HCT116 (cell line): ENCODE data around the gene LMNA. TPM values are rescaled to one million over a fixed set of nuclear protein-coding genes. Genes with fewer than 3 reads are reported as not detected.

ENCODE experiments used
- ATAC-seq: fragments of 200-7000 bp; cut with Tn5 transposase; 2 replicates; pipeline ENCODE4 v1.9.1; 2020; ENCODE audit warnings: mild to moderate bottlenecking, moderate library complexity
- BruUV-seq: library from RNA; stranded (reverse); fragments of 400-500 nt; replicated peaks from 2 replicates; lab custom pipeline; 2021; lab: Mats Ljungman, UMichigan
- CTCF ChIA-PET: fragments of 300-600 bp; sonication (Branson Sonifier 250); formaldehyde crosslinking; loops from one replicate; lab custom pipeline; 2021; ENCODE audit warnings: antibody characterized with exemption; lab: Charles Lee
- POLR2A ChIA-PET: fragments of 300-600, 350-600 bp; sonication (Branson Sonifier 250); formaldehyde crosslinking; loops from one replicate; lab custom pipeline; 2021; ENCODE audit warnings: antibody characterized with exemption; lab: Charles Lee
- RAD21 ChIA-PET, 2 experiments: fragments of 300-600 bp; sonication (Branson Sonifier 250); formaldehyde crosslinking; loops; one replicate each; lab custom pipeline; 2023; ENCODE audit warnings: low total read pairs in 2 of 2; ENCODE audit not compliant: uncharacterized antibody in 2 of 2, unreplicated experiment in 2 of 2, low non-redundant PET in 1 of 2; lab: Charles Lee
- DNase-seq: peaks from one replicate; pipeline ENCODE4 v3.0.0-alpha.2; 2010; ENCODE audit warnings: low read depth, low spot score
- H2AFZ ChIP-seq: fragments of 200-600 bp; shearing (Covaris generic), sonication (generic); 2 replicates; pipeline ENCODE4 v1.6.1; 2017; ENCODE audit warnings: low read depth, mixed run types, mixed read lengths, antibody characterized with exemption, low read length; ENCODE audit not compliant: poor library complexity, severe bottlenecking
- H3K27ac ChIP-seq: 2 replicates; pipeline ENCODE4 v1.5.1; 2012; ENCODE audit warnings: low read depth, low read length
- H3K27me3 ChIP-seq: fragments of 200-600 bp; sonication (generic); 2 replicates; pipeline ENCODE4 v1.6.1; 2016; ENCODE audit warnings: mixed run types, low read length, mixed read lengths; ENCODE audit not compliant: insufficient read depth
- H3K36me3 ChIP-seq, 2 experiments: fragments of 200-500 bp in 1 of 2; fragments of 200-600 bp in 1 of 2; sonication (Bioruptor generic) in 1 of 2; sonication (generic) in 1 of 2; 2 replicates each; pipeline versions ENCODE4 v1.5.1 to v1.6.1; 2014 to 2016; ENCODE audit warnings: low read length in 2 of 2, inconsistent platforms in 1 of 2, mixed read lengths in 1 of 2, mixed run types in 1 of 2; ENCODE audit not compliant: insufficient read depth in 2 of 2, control insufficient read depth in 1 of 2
- H3K4me1 ChIP-seq, 2 experiments: fragments of 200-600 bp in 1 of 2; sonication (generic) in 1 of 2; 2 replicates each; pipeline versions ENCODE4 v1.5.1 to v1.6.1; 2012 to 2017; ENCODE audit warnings: low read length in 2 of 2, inconsistent platforms in 1 of 2, mild to moderate bottlenecking in 1 of 2, mixed read lengths in 1 of 2, mixed run types in 1 of 2, moderate library complexity in 1 of 2; ENCODE audit not compliant: insufficient read depth in 2 of 2, control insufficient read depth in 1 of 2
- H3K4me2 ChIP-seq: fragments of 200-600 bp; sonication (generic); 2 replicates; pipeline ENCODE4 v1.6.1; 2017; ENCODE audit warnings: mixed run types, low read length, mixed read lengths
- H3K4me3 ChIP-seq, 2 experiments: fragments of 200-600 bp in 1 of 2; sonication (generic) in 1 of 2; replicated peaks in 1 of 2; 2 replicates each; pipeline ENCODE4 v1.5.1; 2011 to 2016; ENCODE audit warnings: low read length in 2 of 2, control low read depth in 1 of 2, low read depth in 1 of 2, mild to moderate bottlenecking in 1 of 2, mixed read lengths in 1 of 2, mixed run types in 1 of 2
- H3K79me2 ChIP-seq: fragments of 200-600 bp; sonication (generic); 2 replicates; pipeline ENCODE4 v1.6.1; 2017; ENCODE audit warnings: mild to moderate bottlenecking, mixed run types, low read length, moderate library complexity, mixed read lengths; ENCODE audit not compliant: insufficient read depth
- H3K9ac ChIP-seq: fragments of 200-600 bp; sonication (generic); 2 replicates; pipeline ENCODE4 v1.6.1; 2016; ENCODE audit warnings: low read length, mixed read lengths
- H3K9me2 ChIP-seq: fragments of 200-600 bp; sonication (generic), shearing (Covaris generic); 2 replicates; pipeline ENCODE4 v1.6.1; 2017; ENCODE audit warnings: mixed run types, mild to moderate bottlenecking, moderate library complexity; ENCODE audit not compliant: insufficient read depth
- H3K9me3 ChIP-seq, 2 experiments: fragments of 200-500 bp in 1 of 2; fragments of 200-600 bp in 1 of 2; sonication (Bioruptor generic) in 1 of 2; sonication (generic) in 1 of 2; 2 replicates each; pipeline ENCODE4 v1.6.1; 2014 to 2017; ENCODE audit warnings: low read length in 2 of 2, mixed read lengths in 2 of 2, inconsistent platforms in 1 of 2, low read depth in 1 of 2, mild to moderate bottlenecking in 1 of 2, mixed run types in 1 of 2, moderate library complexity in 1 of 2; ENCODE audit not compliant: control insufficient read depth in 1 of 2, insufficient read depth in 1 of 2
- H4K20me1 ChIP-seq: fragments of 200-600 bp; sonication (generic), shearing (Covaris generic); 2 replicates; pipeline ENCODE4 v1.6.1; 2017; ENCODE audit warnings: mixed run types, mild to moderate bottlenecking, moderate library complexity; ENCODE audit not compliant: insufficient read depth
- CBX3 ChIP-seq: IDR thresholded peaks from 2 replicates; pipeline ENCODE4 v1.6.1; 2012; ENCODE audit warnings: low read depth
- CEBPB ChIP-seq: IDR thresholded peaks from 2 replicates; pipeline ENCODE4 v1.6.1; 2012; ENCODE audit warnings: low read depth
- ELF1 ChIP-seq: IDR thresholded peaks from 2 replicates; pipeline ENCODE4 v1.6.1; 2012; ENCODE audit warnings: low read depth, borderline replicate concordance
- EZH2 ChIP-seq: fragments of 200-600 bp; sonication (generic); IDR thresholded peaks from 2 replicates; pipeline ENCODE4 v1.6.1; 2017; ENCODE audit warnings: antibody characterized with exemption, mixed run types
- MAX ChIP-seq: IDR thresholded peaks from 2 replicates; pipeline ENCODE4 v1.6.1; 2012
- POLR2AphosphoS5 ChIP-seq: IDR thresholded peaks from 2 replicates; pipeline ENCODE4 v1.6.1; 2011; ENCODE audit warnings: mild to moderate bottlenecking, low read depth, low read length, moderate library complexity
- REST ChIP-seq: IDR thresholded peaks from 2 replicates; pipeline ENCODE4 v1.6.1; 2012; ENCODE audit warnings: low read depth
- TCF7L2 ChIP-seq: IDR thresholded peaks from 2 replicates; pipeline ENCODE4 v1.7.0; 2011; ENCODE audit warnings: borderline replicate concordance, inconsistent platforms; ENCODE audit not compliant: insufficient read depth, insufficient read length; ENCODE audit errors: extremely low read depth
- YY1 ChIP-seq: IDR thresholded peaks from 2 replicates; pipeline ENCODE4 v1.6.1; 2011; ENCODE audit warnings: low read length, low read depth, moderate library complexity, mild to moderate bottlenecking; ENCODE audit not compliant: insufficient replicate concordance; ENCODE audit errors: extremely low read depth
- ZBTB33 ChIP-seq: IDR thresholded peaks from 2 replicates; pipeline ENCODE4 v1.6.1; 2011; ENCODE audit warnings: mild to moderate bottlenecking, low read length, moderate library complexity; ENCODE audit not compliant: insufficient replicate concordance; ENCODE audit errors: extremely low read depth
- ZFX ChIP-seq: fragments of 450-650 bp; IDR thresholded peaks from 2 replicates; pipeline ENCODE4 v1.6.1; 2017
- ZNF274 ChIP-seq: fragments of 200-500 bp; sonication (Bioruptor generic); IDR thresholded peaks from 2 replicates; pipeline ENCODE4 v1.6.1; 2014; ENCODE audit warnings: mild to moderate bottlenecking, low read depth, low read length, inconsistent platforms
- intact Hi-C: fragments of 100-400 bp; cut with micrococcal nuclease; formaldehyde crosslinking; loops from 2 replicates; pipeline ENCODE4 v1.10.0; 2022
- total RNA-seq: library from RNA; stranded (reverse); gene quantifications from one replicate; pipeline ENCODE4 v1.2.1, GENCODE V29; 2021; ENCODE audit not compliant: unreplicated experiment

The LMNA gene
- total RNA-seq, 1 experiment from 2014 or later, result 528 TPM

GRCh38 chr1:156143765-156144489 is 29.4 kb downstream of the LMNA start:
- peaks cover under 1 to 10% of the 10 kb centered on the region in 2 experiments; a peak in 2 of 4 replicates for H3K36me3 ChIP-seq
- H3K9ac ChIP-seq, result no peak overlapping the region
- RAD21 ChIA-PET, result no interaction called here
- CTCF ChIA-PET, result interaction anchor here (8.1 kb wide), 1 partner anchor 81 kb away, joined by 98 read pairs; no protein-coding TSS in a partner anchor
- no peak overlapping the region for H3K27ac ChIP-seq
- no peaks in the 10 kb centered on the region for H3K9me3 ChIP-seq
- ATAC-seq, result no peak
- POLR2A ChIA-PET, result no interaction called here
- DNase-seq, result no peak
- no peak overlapping the region for H3K4me3 ChIP-seq
- no peak overlapping the region for H2AFZ ChIP-seq
- BruUV-seq, result no TSS peak
- H3K4me2 ChIP-seq, result no peak overlapping the region
- peaks cover 9 to 17% of the 10 kb centered on the region in 2 experiments for H3K4me1 ChIP-seq
- no peaks in the 10 kb centered on the region for H3K9me2 ChIP-seq
- TF ChIP-seq CBX3 (no peak), POLR2AphosphoS5 (peak; percentile 41; the same call in 1 of the 2 replicates), MAX (no peak)
- no peaks in the 10 kb centered on the region for H4K20me1 ChIP-seq
- intact Hi-C loops, result loop anchor here (5.0 to 10.0 kb wide), 2 partner anchors 173 to 301 kb away; no protein-coding TSS in a partner anchor
- H3K79me2 ChIP-seq, result no peaks in the 10 kb centered on the region
- no peaks in the 10 kb centered on the region; the same call in 1 of the 2 replicates for H3K27me3 ChIP-seq

DNA sequence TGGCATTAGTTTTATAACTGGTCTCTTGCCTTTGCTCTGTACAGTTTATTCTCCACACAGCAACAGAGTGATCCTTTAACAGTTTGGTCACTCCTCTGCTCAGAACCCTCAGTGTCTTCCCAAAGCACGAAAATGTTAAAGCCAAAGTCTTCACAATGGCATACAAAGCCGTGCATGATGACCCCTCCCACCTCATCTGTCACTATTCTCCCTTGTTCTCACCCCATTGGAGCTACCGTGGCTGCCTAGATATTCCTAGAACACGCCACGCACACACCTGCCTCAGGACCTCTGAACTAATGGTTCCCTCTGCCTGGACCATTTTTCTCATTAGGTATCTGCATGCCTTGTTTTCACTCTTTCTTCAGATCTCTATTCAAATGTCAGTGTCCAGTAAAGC is 30.2 kb downstream of the LMNA start:
- CTCF ChIA-PET, result interaction anchor here (1.5 to 8.1 kb wide), 2 partner anchors 48 to 80 kb away, joined by 5 to 98 read pairs; no protein-coding TSS in a partner anchor
- Histone ChIP-seq H3K27ac (no peak overlapping the region), H3K79me2 (no peaks in the 10 kb centered on the region), H3K4me3 (no peak overlapping the region), H3K9me3 (no peaks in the 10 kb centered on the region), H3K9ac (no peak overlapping the region), H3K27me3 (no peaks in the 10 kb centered on the region; the same call in 1 of the 2 replicates), H3K4me1 (peaks cover 9 to 17% of the 10 kb centered on the region in 2 experiments), H3K9me2 (no peaks in the 10 kb centered on the region), H3K4me2 (no peak overlapping the region), H4K20me1 (no peaks in the 10 kb centered on the region), H3K36me3 (peaks cover 0 to 4% of the 10 kb centered on the region in 2 experiments; a peak in 1 of 4 replicates), H2AFZ (no peak overlapping the region)
- RAD21 ChIA-PET, result interaction anchor here (1.4 to 1.5 kb wide), 2 partner anchors 80 kb away, joined by 6 to 19 read pairs; no protein-coding TSS in a partner anchor
- POLR2A ChIA-PET, result interaction anchor here (1.1 kb wide), 1 partner anchor 68 kb away, joined by 4 read pairs; the partner anchor contains the start of gene PMF1
- DNase-seq (no peak), ATAC-seq (no peak)
- intact Hi-C loops, result loop anchor here (5.0 to 10.0 kb wide), 2 partner anchors 173 to 300 kb away; no protein-coding TSS in a partner anchor
- no TSS peak for BruUV-seq
- TF ChIP-seq YY1 (no peak), TCF7L2 (no peak), REST (no peak), ELF1 (no peak), EZH2 (no peak), ZFX (no peak), ZBTB33 (no peak), CEBPB (no peak), ZNF274 (no peak)
